Activated T-helper 17 cell treated with anti-CD3 and anti-CD28 coated beads, Interleukin-2, amount 50 U/mL, for 72 hours (primary cell): ENCODE data around the gene GABPA. TPM values are rescaled to one million over a fixed set of nuclear protein-coding genes. Genes with fewer than 3 reads are reported as not detected.
A peak's percentile ranks its signal among the peaks of the same experiment; 100 is the strongest.

ENCODE experiments used
- ATAC-seq: fragments of 150-1000 bp; cut with Tn5 transposase; replicated peaks from 2 replicates; pipeline ENCODE4 v1.10.0; 2021; ENCODE audit warnings: mild to moderate bottlenecking, moderate library complexity
- H3K27ac Mint-ChIP-seq: one replicate; pipeline ENCODE4 v1.8.0; 2022; ENCODE audit warnings: mixed read lengths
- H3K27me3 Mint-ChIP-seq: one replicate; pipeline ENCODE4 v1.8.0; 2022; ENCODE audit warnings: mixed read lengths
- H3K36me3 Mint-ChIP-seq: one replicate; pipeline ENCODE4 v1.8.0; 2022; ENCODE audit warnings: low read depth, mild to moderate bottlenecking, mixed read lengths
- H3K4me1 Mint-ChIP-seq: one replicate; pipeline ENCODE4 v1.8.0; 2022; ENCODE audit warnings: mixed read lengths
- H3K4me3 Mint-ChIP-seq: one replicate; pipeline ENCODE4 v1.8.0; 2022; ENCODE audit warnings: mild to moderate bottlenecking, mixed read lengths
- H3K9me3 Mint-ChIP-seq: one replicate; pipeline ENCODE4 v1.8.0; 2022; ENCODE audit warnings: mixed read lengths
- total RNA-seq, 2 donors: library from RNA; stranded (reverse); gene quantifications; one replicate each; pipeline ENCODE4 v1.2.3, GENCODE V29; 2022

GABPA gene
- total RNA-seq, 2 donors from 2014 or later: 17.3 to 24.9 TPM

DNA sequence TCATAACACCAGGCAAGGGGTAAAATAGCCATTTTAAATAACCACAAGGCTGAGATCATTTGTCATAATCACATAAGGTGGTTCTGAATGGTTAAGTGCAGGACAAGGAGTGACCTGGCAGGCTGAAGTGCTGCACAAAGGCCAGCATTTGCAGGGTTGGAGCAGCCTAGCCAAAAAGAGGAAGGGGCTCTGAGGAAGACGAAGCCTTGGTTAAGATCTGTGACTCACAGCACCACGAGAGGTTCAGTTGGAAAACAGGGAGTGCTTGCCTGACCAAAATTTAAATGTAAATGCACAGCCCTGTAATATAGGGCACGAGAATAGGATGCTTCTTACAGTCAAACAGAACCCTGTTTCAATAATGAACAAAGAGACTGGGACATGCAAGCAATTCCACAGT, 12.1 kb upstream of the GABPA start:
- Mint-ChIP-seq H3K36me3 (peaks cover 68% of the 10 kb centered on the region), H3K27ac (peak overlapping the region; percentile 47)
- no peak for ATAC-seq

DNA sequence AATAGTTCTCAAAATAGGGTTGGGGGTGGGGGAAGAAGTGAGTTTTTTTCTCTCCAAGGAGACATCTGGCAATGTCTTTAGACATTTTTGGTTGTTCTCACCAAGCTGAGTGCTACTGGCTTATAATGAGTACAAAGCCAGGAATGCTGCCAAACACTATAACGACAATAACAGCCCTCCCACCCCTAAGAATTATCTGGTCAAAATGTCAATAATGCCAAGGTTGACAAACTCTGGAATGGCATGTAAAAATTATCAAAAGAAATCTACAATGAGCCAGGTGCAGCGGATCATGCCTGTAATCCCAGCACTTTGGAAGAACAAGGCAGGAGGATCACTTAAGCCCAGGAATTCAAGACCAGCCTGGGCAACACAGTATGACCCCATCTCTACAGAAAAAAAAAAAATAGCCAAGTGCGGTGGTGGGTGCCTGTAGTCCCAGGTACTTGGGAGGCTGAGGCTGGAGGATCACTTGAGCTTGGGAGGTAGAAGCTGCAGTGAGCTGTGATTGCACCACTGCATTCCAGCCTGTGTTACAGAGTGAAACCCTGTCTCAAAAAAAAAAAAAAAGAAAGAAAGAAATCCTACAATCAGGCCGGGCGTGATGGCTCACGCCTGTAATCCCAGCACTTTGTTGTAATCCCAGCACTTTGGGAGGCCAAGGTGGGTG, 2.5 kb upstream of the GABPA start:
- Mint-ChIP-seq H3K27me3 (no peaks in the 10 kb centered on the region), H3K4me3 (peak overlapping the region; percentile 94), H3K27ac (no peak overlapping the region), H3K4me1 (peaks cover 14% of the 10 kb centered on the region), H3K9me3 (no peaks in the 10 kb centered on the region), H3K36me3 (peaks cover 76% of the 10 kb centered on the region)
- no peak for ATAC-seq

More for the DNA sequence above, 12.1 kb upstream of the GABPA start:
- Mint-ChIP-seq H3K9me3 (no peaks in the 10 kb centered on the region), H3K27me3 (no peaks in the 10 kb centered on the region), H3K4me1 (peaks cover 8% of the 10 kb centered on the region), H3K4me3 (no peak overlapping the region)

DNA sequence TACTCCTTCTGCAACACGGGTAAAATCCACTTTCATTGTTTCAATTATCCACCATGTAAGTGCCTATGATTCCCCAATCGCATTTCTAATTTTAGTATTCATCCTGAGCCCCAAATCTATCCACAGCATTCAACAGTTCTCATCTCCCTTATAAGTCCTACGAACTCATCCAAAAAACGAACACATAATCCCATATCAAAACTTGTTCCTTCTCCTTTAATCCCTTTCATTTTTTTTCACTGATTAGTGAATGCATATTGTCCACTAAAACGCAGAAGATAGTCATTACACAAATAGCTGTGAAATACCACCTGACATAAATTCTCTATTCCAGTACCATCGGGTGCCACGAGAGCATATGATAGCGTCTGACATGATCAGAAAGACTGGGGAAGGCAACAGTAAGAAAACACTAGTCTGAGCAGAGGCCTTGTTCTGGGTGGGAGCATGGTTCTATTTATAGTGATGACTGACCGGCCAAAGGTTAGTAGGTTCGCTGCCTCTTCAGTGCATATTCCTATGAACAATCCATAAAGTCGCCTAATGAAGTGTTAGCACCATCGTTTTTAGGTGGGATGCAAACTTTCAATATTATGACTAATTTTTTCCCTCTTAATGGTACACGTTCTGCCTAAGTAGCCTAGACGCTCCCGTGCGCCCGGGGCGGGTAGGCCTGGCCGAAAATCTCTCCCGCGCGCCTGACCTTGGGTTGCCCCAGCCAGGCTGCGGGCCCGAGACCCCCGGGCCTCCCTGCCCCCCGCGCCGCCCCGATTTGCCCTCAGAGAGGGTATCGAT, 716 bp upstream of the GABPA start:
- Mint-ChIP-seq H3K36me3 (peaks cover 67% of the 10 kb centered on the region), H3K4me1 (peaks cover 18% of the 10 kb centered on the region), H3K9me3 (no peaks in the 10 kb centered on the region), H3K27me3 (no peaks in the 10 kb centered on the region), H3K27ac (peak overlapping the region; percentile 99), H3K4me3 (peak overlapping the region; percentile 94)
- peak; percentile 11 for ATAC-seq

DNA sequence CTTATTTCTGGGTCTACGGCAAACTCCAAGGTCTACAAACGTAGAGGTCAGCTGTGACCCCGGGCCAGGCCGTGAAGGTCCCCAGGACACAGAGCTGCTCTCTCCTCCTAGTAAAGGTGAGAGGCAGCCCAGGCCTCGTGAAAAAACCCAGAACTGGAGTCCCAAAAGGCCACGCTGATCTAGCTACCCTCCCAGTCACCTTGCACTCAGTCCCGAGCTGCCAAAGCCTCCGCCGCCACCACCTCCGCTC, 193 bp upstream of the GABPA start:
- Mint-ChIP-seq H3K36me3 (peaks cover 62% of the 10 kb centered on the region), H3K27ac (peak overlapping the region; percentile 99), H3K4me1 (peaks cover 18% of the 10 kb centered on the region), H3K27me3 (no peaks in the 10 kb centered on the region), H3K4me3 (peak overlapping the region; percentile 94), H3K9me3 (no peaks in the 10 kb centered on the region)
- no peak for ATAC-seq

DNA sequence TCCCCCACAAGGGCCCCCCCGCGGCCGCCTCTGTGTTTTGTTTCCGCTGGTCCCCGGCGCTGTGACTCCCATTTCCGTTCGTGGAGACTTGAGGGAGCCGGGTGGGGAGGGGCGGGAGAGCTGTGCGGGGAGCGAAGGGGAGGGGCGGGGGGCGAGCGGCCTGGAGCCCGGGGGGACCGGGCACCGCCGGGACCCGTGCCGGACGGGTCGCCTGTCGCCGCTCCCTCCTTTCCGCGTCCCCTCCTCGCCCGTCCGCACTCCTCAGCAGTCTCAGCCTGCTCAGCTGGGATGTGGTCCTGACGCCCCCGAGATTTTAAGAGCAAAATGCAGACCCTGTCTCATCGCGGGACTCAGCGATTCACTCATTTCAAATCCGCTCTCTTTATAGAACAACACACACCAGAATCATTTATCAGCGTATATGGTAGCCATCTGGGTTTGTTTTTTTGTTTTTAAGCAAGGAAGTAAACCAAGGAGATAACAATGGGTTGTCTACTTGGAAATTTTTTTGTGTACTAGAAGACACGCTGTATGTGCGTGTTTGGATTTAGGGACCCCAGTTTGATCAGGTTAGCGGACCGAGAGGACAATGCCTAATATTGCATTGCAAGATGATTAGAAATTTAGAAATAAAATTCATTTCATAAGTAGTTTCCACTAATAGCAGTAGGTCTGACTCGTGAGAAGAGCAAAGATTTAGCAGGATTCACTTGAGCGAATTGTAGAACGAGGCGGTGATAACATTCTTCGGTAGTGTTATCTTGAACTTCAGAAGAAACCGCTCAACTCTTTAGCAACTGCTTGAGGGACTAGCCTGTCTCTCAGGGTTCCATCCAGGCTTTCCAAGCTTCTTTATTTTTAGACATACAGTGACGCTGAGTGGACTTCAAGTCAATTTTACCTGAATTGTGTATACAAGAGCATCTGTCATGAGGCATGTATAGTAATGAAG, 1.1 kb downstream of the GABPA start:
- no peaks in the 10 kb centered on the region for H3K27me3 Mint-ChIP-seq
- H3K4me3 Mint-ChIP-seq: peak overlapping the region; percentile 94
- H3K4me1 Mint-ChIP-seq: peaks cover 18% of the 10 kb centered on the region
- H3K36me3 Mint-ChIP-seq: peaks cover 51% of the 10 kb centered on the region
- H3K9me3 Mint-ChIP-seq: no peaks in the 10 kb centered on the region
- ATAC-seq: peak; percentile 5
- peak overlapping the region; percentile 99 for H3K27ac Mint-ChIP-seq

DNA sequence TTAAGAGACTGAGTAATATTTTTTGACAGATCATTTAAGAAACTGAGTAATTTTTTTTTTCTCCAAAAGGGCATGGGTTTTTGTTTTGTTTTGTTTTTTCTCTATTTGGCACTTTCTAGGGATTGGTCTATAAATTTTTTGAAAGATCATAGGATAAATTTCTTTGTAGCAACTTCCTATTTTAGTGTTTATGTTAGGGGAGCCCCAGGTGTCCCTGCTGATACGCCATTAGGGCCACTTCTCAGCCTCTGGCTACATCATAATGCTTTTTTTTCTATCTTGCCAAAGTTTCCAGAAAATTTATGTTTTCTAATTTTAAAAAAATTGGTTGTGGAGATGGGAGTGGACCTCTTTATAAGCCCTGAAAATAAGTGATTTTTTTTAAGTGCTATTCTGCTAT, 2.6 kb downstream of the GABPA start:
- Mint-ChIP-seq H3K4me3 (no peak overlapping the region), H3K27ac (no peak overlapping the region), H3K27me3 (no peaks in the 10 kb centered on the region), H3K36me3 (peaks cover 51% of the 10 kb centered on the region), H3K4me1 (peaks cover 18% of the 10 kb centered on the region), H3K9me3 (no peaks in the 10 kb centered on the region)
- ATAC-seq: no peak

DNA sequence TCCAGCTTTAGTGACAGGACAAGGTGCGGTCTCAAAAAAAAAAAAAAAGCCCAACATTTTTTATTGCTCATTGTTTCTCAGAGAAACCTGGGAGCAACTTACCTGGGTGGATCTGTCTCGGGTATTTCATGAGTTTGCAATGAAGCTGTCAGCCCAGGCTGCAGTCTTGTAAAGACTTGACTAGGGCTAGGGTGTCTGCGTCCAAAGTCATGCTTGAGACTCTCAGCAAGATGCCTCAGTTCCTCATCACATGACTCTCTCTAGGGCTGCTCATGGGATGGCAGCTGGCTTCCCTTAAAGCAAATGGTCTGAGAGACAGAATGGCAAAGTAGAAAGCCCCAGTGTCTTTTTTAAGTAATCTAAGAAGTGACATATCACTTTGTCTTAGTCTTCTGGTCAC, 8.1 kb downstream of the GABPA start:
- no peak for ATAC-seq
- H3K27ac Mint-ChIP-seq: no peak overlapping the region
- H3K36me3 Mint-ChIP-seq: peaks cover 58% of the 10 kb centered on the region
- peaks cover 10% of the 10 kb centered on the region for H3K4me1 Mint-ChIP-seq
- H3K9me3 Mint-ChIP-seq: no peaks in the 10 kb centered on the region
- no peaks in the 10 kb centered on the region for H3K27me3 Mint-ChIP-seq
- H3K4me3 Mint-ChIP-seq: no peak overlapping the region

DNA sequence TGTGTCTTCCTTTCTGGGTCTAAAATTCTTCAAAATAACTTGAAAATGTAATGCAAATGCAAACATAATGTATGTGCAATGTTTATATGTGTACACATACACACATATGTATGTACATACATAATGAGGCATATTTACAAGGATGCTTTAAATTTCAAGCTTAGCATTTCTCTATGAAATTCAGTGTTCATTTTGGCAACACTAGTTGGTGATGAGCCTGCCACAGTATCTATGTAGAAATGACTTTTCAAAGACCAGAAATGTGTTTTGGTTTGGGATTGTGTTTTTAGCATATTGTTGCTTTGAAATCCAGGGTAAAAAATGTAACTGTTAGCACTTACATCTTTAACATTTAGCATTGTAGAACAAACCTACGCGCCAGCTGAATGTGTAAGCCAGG, 10.1 kb downstream of the GABPA start:
- Mint-ChIP-seq H3K9me3 (no peaks in the 10 kb centered on the region), H3K36me3 (peaks cover 68% of the 10 kb centered on the region), H3K4me1 (no peaks in the 10 kb centered on the region)

DNA sequence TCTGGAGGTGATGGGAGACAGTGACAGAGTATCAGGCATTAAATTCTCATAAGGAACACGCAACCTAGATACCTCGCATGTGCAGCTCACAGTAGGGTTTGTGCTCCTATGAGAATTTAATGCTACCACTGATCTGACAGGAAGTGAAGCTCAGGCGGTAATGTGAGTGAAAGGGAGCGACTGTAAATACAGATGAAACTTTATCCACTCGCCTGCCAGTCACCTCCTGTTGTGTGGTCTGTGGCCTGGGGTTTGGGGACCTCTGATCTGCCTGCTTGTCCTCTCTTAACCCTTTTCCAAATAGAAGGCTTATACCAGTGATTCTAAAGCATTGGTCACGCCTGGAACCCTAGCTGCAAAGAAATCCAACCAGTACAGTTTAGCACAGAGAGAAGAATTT, 15.3 kb downstream of the GABPA start:
- Mint-ChIP-seq H3K27me3 (no peaks in the 10 kb centered on the region), H3K4me3 (no peak overlapping the region), H3K27ac (peak overlapping the region; percentile 17), H3K9me3 (no peaks in the 10 kb centered on the region), H3K36me3 (peaks cover 82% of the 10 kb centered on the region), H3K4me1 (no peaks in the 10 kb centered on the region)
- no peak for ATAC-seq

More for the DNA sequence above, 10.1 kb downstream of the GABPA start:
- Mint-ChIP-seq H3K27me3 (no peaks in the 10 kb centered on the region), H3K27ac (no peak overlapping the region), H3K4me3 (no peak overlapping the region)
- no peak for ATAC-seq

DNA sequence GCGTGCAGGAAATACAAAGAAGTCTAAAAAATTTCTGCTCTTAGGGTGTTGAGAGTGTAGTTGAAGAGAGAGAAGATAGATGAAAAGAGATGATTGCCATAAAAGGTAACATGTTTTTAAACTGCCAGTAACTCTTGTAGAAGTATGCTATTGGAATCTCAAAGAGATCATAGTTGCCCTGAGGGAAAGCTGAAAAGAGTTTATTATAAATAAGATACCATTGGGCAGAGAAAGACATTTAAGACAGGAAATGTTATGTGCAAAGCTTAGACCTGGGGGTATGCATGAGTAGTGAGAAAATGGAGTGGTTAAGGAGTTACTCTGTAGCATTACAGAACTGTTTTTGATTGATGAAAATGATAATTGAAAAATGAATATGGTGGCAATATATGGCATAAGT, 17.6 kb downstream of the GABPA start:
- Mint-ChIP-seq H3K9me3 (no peaks in the 10 kb centered on the region), H3K4me3 (no peak overlapping the region)

DNA sequence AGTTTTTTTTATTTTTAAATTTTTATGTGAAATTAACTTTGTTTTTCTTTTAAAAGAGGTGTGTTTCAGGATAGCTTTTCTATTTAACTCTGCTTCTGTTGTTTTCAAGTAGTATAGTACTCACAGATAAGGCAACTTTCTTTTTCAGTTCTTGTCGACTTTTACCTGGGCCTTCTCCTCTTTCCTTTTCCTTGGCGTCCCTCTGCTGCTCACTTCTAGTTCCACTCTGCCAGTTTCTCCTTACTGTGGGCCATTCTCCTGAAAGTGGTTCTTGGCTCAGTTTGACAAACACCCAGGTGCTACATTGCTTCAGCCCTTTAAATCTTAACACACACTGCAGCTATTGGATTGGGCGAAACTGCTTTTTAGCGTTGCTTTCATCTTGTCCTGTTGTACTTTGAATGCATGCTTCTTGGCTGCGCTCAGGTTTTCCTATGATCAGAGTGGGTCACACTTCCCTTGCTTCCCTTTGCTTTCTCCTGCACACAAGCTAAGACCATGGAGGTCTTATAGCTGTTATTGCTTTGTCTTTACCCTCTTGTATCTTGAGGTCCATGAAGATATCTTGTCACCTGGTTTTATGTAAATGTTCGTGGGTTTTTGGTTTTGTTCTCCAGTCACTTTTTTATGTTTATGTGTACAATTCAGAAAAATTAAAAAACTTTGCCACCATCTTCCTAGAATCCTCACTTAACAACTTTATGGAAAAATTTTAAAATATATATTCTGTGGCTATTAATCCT, 21.6 kb downstream of the GABPA start:
- Mint-ChIP-seq H3K9me3 (no peaks in the 10 kb centered on the region), H3K4me3 (peak overlapping the region; percentile 23), H3K4me1 (peaks cover 14% of the 10 kb centered on the region), H3K36me3 (peaks cover 96% of the 10 kb centered on the region), H3K27me3 (no peaks in the 10 kb centered on the region), H3K27ac (peak overlapping the region; percentile 46)
- no peak for ATAC-seq

More for the DNA sequence above, 17.6 kb downstream of the GABPA start:
- H3K4me1 Mint-ChIP-seq: peaks cover 5% of the 10 kb centered on the region
- H3K27me3 Mint-ChIP-seq: no peaks in the 10 kb centered on the region
- H3K36me3 Mint-ChIP-seq: peaks cover 91% of the 10 kb centered on the region
- H3K27ac Mint-ChIP-seq: no peak overlapping the region
- no peak for ATAC-seq

DNA sequence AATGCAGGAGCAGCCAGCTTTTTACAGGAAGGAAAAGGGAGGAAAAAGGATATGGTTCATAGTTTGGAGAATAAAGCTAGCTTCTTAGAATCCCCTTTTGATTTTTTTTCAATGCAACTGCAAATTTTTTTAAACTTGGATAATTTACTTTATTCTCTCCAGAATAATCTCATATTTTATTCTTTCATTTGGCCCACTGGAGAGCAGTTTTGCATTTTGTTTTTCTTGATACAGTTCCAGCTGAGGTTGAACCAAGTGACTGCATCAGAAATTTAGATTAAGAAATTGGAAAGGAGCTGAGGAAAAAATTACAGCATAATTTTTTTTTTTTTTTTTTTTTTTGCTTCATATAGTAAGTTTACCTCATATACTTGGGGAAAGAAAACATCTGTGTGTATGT, 22.8 kb downstream of the GABPA start:
- Mint-ChIP-seq H3K27me3 (no peaks in the 10 kb centered on the region), H3K36me3 (peaks cover 99% of the 10 kb centered on the region), H3K4me1 (peaks cover 14% of the 10 kb centered on the region), H3K27ac (peak overlapping the region; percentile 46), H3K4me3 (no peak overlapping the region), H3K9me3 (no peaks in the 10 kb centered on the region)
- ATAC-seq: no peak

DNA sequence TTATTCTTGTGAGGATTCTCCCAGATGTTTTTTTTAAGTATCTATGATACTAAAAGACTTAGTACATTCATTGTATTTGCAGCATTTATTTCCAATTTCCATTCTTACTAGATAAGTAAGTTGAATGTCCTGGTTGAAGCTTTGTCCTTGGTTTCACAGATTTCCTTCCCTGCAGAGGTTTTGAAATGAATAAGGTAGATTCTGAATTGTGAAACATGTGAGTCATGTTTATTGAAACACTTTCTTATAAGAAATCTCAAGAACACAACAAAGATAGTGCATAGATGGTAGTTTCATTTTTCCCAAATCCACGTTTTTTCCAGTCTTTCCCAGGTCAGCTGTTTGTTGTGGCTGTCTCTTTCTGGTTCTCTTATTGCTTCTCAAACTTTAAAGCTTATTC, 24.8 kb downstream of the GABPA start:
- Mint-ChIP-seq H3K36me3 (peaks cover 99% of the 10 kb centered on the region), H3K9me3 (no peaks in the 10 kb centered on the region), H3K4me1 (peaks cover 14% of the 10 kb centered on the region), H3K27me3 (no peaks in the 10 kb centered on the region), H3K4me3 (no peak overlapping the region), H3K27ac (peak overlapping the region; percentile 40)
- ATAC-seq: peak; percentile 59

DNA sequence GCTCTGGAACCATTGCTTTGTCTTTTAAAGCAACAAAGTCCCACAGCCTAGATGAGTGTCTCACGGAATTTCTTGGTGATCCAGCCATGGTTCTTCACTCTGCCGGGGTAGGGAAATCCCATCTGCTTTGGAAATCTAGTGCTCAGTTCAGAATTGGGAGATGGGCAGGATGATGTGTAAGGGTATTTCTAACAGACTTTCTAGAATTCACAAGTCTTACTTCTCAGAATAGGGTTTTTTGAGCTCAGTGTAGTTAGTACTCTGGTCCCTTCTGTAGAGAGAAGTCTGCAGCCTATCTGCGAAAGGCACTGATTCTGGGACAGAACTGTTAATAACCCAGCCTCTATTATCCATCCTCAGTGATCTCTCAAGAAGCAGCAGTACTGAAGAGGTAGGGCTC, 25.3 kb downstream of the GABPA start:
- no peaks in the 10 kb centered on the region for H3K9me3 Mint-ChIP-seq
- peak overlapping the region; percentile 40 for H3K27ac Mint-ChIP-seq
- peaks cover 14% of the 10 kb centered on the region for H3K4me1 Mint-ChIP-seq
- peak; percentile 42 for ATAC-seq
- peaks cover 99% of the 10 kb centered on the region for H3K36me3 Mint-ChIP-seq
- H3K4me3 Mint-ChIP-seq: no peak overlapping the region
- no peaks in the 10 kb centered on the region for H3K27me3 Mint-ChIP-seq
